Urinary bladder (tissue), 4 donors: ENCODE data around the gene GATAD2B. TPM values are rescaled to one million over a fixed set of nuclear protein-coding genes. Genes with fewer than 3 reads are reported as not detected.
A peak's percentile ranks its signal among the peaks of the same experiment; 100 is the strongest.
"Not testable (repeated sequence)": the region's sequence is repeated elsewhere in the genome, so short reads cannot be mapped to it uniquely, and the experiment has no call there.

Experiments
- DNase-seq: peaks from one replicate; pipeline ENCODE4 v3.0.0-alpha.2; 2015; ENCODE audit errors: extremely low spot score
- H3K27ac ChIP-seq: one replicate; pipeline ENCODE4 v1.5.1; 2013; ENCODE audit warnings: low read depth, mild to moderate bottlenecking, moderate library complexity
- H3K36me3 ChIP-seq: one replicate; pipeline ENCODE4 v1.6.1; 2013; ENCODE audit warnings: mild to moderate bottlenecking, moderate library complexity; ENCODE audit not compliant: insufficient read depth
- H3K4me1 ChIP-seq: one replicate; pipeline ENCODE4 v1.6.1; 2013; ENCODE audit warnings: mild to moderate bottlenecking, moderate library complexity; ENCODE audit not compliant: insufficient read depth
- H3K4me3 ChIP-seq: one replicate; pipeline ENCODE4 v1.5.1; 2013; ENCODE audit warnings: low read depth, low read length
- WGBS: extraction: QIAGEN DNeasy Blood & Tissue Kit; methylation state at CpG from one replicate; pipeline ENCODE4 v1.1.7; 2013; 5-methylcytosine and 5-hydroxymethylcytosine counted together
- polyA plus RNA-seq: library from polyadenylated mRNA; stranded (reverse); fragments of 200-250 nt; gene quantifications from one replicate; pipeline ENCODE4 v1.2.3, GENCODE V29; 2013
- total RNA-seq: library from RNA; depleted of rRNA; stranded (reverse); fragments of >200 nt; gene quantifications from one replicate; pipeline ENCODE4 v1.2.3, GENCODE V29; 2014
- donor health status: healthy with polysubstance abuse.
- donor health status: healthy.

The GATAD2B gene
- total and polyA plus RNA-seq, 2 donors: 8.5 to 11.5 TPM

GRCh38 chr1:153929981-153930948 is 7.5 kb upstream of the GATAD2B start:
- DNase-seq: no peak
- no peak overlapping the region for H3K27ac ChIP-seq

GRCh38 chr1:153929426-153929825 is 6.7 kb upstream of the GATAD2B start:
- Histone ChIP-seq H3K4me1 (no peaks in the 10 kb centered on the region), H3K27ac (no peak overlapping the region), H3K4me3 (no peak overlapping the region), H3K36me3 (peaks cover 2% of the 10 kb centered on the region)
- no peak for DNase-seq
- WGBS: 82% methylated on average over 5 of the region's 5 CpGs

More at GRCh38 chr1:153929981-153930948, 7.5 kb upstream of the GATAD2B start:
- Histone ChIP-seq H3K36me3 (peaks cover 2% of the 10 kb centered on the region), H3K4me1 (no peaks in the 10 kb centered on the region), H3K4me3 (no peak overlapping the region)
- WGBS: 81% methylated on average over 14 of the region's 14 CpGs

GRCh38 chr1:153928791-153929341 is 6.1 kb upstream of the GATAD2B start:
- Histone ChIP-seq H3K27ac (no peak overlapping the region), H3K36me3 (peaks cover 2% of the 10 kb centered on the region), H3K4me1 (no peaks in the 10 kb centered on the region), H3K4me3 (no peak overlapping the region)
- WGBS: 52% methylated on average over 4 of the region's 4 CpGs
- DNase-seq: no peak

- Histone ChIP-seq H3K4me3 (no peak overlapping the region), H3K4me1 (no peaks in the 10 kb centered on the region), H3K27ac (no peak overlapping the region), H3K36me3 (peaks cover 1% of the 10 kb centered on the region)
- 74% methylated on average over 1 of the region's 1 CpG for WGBS
- DNase-seq: no peak
Observed at GRCh38 chr1:153928245-153928644, 5.5 kb upstream of the GATAD2B start.

GRCh38 chr1:153926405-153926804 is 3.6 kb upstream of the GATAD2B start:
- DNase-seq: no peak
- Histone ChIP-seq H3K4me1 (no peaks in the 10 kb centered on the region), H3K4me3 (no peak overlapping the region), H3K36me3 (no peaks in the 10 kb centered on the region), H3K27ac (no peak overlapping the region)
- 65% methylated on average over 4 of the region's 4 CpGs for WGBS

GRCh38 chr1:153922076-153922971 is 448 bp downstream of the GATAD2B start:
- H3K4me3 ChIP-seq: peak overlapping the region; percentile 97
- peaks cover 1% of the 10 kb centered on the region for H3K36me3 ChIP-seq
- peaks cover 2% of the 10 kb centered on the region for H3K4me1 ChIP-seq
- under 1% methylated on average over 81 of the region's 86 CpGs for WGBS
- peak overlapping the region; percentile 73 for H3K27ac ChIP-seq
- no peak for DNase-seq

GRCh38 chr1:153921803-153922075 is 1.0 kb downstream of the GATAD2B start:
- no peak for DNase-seq

GRCh38 chr1:153921080-153921802 is 1.5 kb downstream of the GATAD2B start:
- no peak for DNase-seq
- Histone ChIP-seq H3K27ac (no peak overlapping the region), H3K36me3 (peaks cover 1% of the 10 kb centered on the region), H3K4me1 (peaks cover 2% of the 10 kb centered on the region), H3K4me3 (peak overlapping the region; percentile 97)
- 34% methylated on average over 3 of the region's 3 CpGs for WGBS

More at GRCh38 chr1:153921803-153922075, 1.0 kb downstream of the GATAD2B start:
- WGBS: 4% methylated on average over 10 of the region's 10 CpGs
- no peak overlapping the region for H3K27ac ChIP-seq
- H3K36me3 ChIP-seq: peaks cover 1% of the 10 kb centered on the region
- peak overlapping the region; percentile 97 for H3K4me3 ChIP-seq
- H3K4me1 ChIP-seq: peaks cover 2% of the 10 kb centered on the region

GRCh38 chr1:153919876-153920852 is 2.6 kb downstream of the GATAD2B start:
- Histone ChIP-seq H3K36me3 (peaks cover 1% of the 10 kb centered on the region), H3K4me3 (no peak overlapping the region), H3K4me1 (peaks cover 2% of the 10 kb centered on the region), H3K27ac (no peak overlapping the region)
- no peak for DNase-seq
- WGBS: 40% methylated on average over 4 of the region's 4 CpGs

GRCh38 chr1:153916297-153916696 is 6.5 kb downstream of the GATAD2B start:
- WGBS: 81% methylated on average over 4 of the region's 4 CpGs
- Histone ChIP-seq H3K27ac (no peak overlapping the region), H3K4me3 (no peak overlapping the region), H3K4me1 (peaks cover 2% of the 10 kb centered on the region), H3K36me3 (peaks cover 1% of the 10 kb centered on the region)
- no peak for DNase-seq

GRCh38 chr1:153912349-153912748 is 10.4 kb downstream of the GATAD2B start:
- H3K4me1 ChIP-seq: no peaks in the 10 kb centered on the region

GRCh38 chr1:153910560-153910959 is 12.2 kb downstream of the GATAD2B start:
- WGBS: 87% methylated on average over 6 of the region's 6 CpGs
- H3K27ac ChIP-seq, DNase-seq, H3K4me3 ChIP-seq, H3K4me1 ChIP-seq, H3K36me3 ChIP-seq: not testable (repeated sequence)

More at GRCh38 chr1:153912349-153912748, 10.4 kb downstream of the GATAD2B start:
- no peak for DNase-seq
- Histone ChIP-seq H3K36me3 (no peaks in the 10 kb centered on the region), H3K4me3 (no peak overlapping the region), H3K27ac (no peak overlapping the region)
- 83% methylated on average over 2 of the region's 2 CpGs for WGBS
